Fibroblast of villous mesenchyme (primary cell): Measurements from ENCODE around the gene MSL1. TPM values are rescaled to one million over a fixed set of nuclear protein-coding genes. Genes with fewer than 3 reads are reported as not detected.

Experiments used
- DNase-seq: peaks from one replicate; pipeline ENCODE4 v3.0.0-alpha.2; 2010; ENCODE audit warnings: low read depth
- H3K4me3 ChIP-seq: 2 replicates; pipeline ENCODE4 v1.5.1; 2011; ENCODE audit warnings: low read depth, mild to moderate bottlenecking, low read length
- total RNA-seq: library from RNA; depleted of rRNA; stranded (reverse); fragments of >200 nt; gene quantifications from 2 replicates; pipeline ENCODE4 v1.2.3, GENCODE V29; 2012
- TF ChIP-seq, protein P1 (sequence below): IDR thresholded peaks from 2 replicates; pipeline ENCODE4 v1.5.1; 2012; ENCODE audit warnings: low read depth, mild to moderate bottlenecking, low read length; ENCODE audit not compliant: insufficient read depth

The MSL1 gene
- total RNA-seq, 1 donor = 73.0 TPM

DNA sequence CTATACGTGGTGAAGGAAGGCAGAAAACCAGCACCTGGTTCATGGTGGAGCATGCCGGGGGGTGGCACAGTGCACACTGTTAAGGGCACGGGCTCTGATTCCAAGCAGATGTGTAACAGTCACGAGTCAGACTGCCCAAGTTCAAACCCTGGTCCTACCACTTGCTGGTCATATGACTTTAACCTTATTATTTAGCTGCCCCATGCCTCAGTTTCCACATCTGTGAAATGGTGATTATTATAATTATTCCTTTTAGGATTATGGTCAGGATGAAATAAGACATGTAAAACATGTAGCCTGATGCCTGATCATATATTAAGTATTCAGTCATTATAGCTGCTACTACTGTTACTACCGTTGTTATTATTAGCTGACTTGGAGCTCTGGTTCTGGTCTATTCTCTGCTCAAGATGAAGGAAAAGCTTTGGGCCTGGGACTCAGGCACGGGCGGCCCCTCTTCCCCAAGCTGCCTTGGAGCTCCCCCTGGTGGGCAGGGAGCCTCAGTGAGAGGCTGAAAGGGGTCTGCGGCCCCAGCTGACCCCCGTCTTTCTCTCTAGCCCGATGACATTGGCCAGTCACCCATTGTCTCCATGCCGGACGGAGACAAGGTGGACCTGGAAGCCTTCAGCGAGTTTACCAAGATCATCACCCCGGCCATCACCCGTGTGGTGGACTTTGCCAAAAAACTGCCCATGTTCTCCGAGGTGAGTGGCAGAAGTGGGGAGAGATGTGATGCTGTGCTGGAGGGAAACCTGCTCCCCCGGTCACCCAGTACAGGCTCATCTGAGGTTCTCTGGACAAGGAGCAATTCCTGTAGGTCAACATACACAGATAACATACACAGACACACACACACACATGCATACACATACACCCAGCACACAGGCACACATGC, 35.4 kb upstream of the MSL1 start:
- peak; percentile 53 for DNase-seq
- H3K4me3 ChIP-seq = no peak overlapping the region
- TF ChIP-seq, protein P1, sequence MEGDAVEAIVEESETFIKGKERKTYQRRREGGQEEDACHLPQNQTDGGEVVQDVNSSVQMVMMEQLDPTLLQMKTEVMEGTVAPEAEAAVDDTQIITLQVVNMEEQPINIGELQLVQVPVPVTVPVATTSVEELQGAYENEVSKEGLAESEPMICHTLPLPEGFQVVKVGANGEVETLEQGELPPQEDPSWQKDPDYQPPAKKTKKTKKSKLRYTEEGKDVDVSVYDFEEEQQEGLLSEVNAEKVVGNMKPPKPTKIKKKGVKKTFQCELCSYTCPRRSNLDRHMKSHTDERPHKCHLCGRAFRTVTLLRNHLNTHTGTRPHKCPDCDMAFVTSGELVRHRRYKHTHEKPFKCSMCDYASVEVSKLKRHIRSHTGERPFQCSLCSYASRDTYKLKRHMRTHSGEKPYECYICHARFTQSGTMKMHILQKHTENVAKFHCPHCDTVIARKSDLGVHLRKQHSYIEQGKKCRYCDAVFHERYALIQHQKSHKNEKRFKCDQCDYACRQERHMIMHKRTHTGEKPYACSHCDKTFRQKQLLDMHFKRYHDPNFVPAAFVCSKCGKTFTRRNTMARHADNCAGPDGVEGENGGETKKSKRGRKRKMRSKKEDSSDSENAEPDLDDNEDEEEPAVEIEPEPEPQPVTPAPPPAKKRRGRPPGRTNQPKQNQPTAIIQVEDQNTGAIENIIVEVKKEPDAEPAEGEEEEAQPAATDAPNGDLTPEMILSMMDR = peak; percentile 74

DNA sequence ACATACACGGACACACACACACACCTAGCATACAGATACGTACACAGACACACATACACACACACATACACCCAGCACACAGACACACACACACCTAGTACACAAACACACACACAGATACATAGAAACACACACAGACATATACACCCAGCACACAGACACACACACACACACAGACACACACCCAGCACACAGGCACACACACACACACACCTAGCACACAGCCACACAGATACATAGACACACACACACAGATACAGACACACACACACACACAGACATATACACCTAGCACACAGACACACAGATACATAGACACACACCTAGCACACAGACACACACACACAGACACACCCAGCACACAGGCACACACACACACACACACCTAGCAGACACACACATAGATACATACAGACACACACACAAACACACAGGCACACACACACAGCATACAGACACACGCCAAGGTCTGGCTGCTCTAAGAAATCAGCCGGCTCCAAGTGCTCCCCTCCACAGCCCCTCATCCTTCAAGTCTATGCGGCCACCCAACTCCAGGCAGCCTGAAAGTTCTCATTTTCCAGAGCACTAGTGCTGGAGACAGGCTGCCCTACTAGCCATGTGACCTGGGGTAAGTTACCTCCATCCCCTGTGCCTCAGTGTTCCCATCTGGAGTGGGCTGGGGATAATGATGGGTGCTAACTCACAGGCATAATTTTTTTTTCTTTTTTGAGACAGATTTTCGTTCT, 34.5 kb upstream of the MSL1 start:
- no peak overlapping the region for H3K4me3 ChIP-seq
- no peak for DNase-seq
- TF ChIP-seq, protein P1 = no peak

DNA sequence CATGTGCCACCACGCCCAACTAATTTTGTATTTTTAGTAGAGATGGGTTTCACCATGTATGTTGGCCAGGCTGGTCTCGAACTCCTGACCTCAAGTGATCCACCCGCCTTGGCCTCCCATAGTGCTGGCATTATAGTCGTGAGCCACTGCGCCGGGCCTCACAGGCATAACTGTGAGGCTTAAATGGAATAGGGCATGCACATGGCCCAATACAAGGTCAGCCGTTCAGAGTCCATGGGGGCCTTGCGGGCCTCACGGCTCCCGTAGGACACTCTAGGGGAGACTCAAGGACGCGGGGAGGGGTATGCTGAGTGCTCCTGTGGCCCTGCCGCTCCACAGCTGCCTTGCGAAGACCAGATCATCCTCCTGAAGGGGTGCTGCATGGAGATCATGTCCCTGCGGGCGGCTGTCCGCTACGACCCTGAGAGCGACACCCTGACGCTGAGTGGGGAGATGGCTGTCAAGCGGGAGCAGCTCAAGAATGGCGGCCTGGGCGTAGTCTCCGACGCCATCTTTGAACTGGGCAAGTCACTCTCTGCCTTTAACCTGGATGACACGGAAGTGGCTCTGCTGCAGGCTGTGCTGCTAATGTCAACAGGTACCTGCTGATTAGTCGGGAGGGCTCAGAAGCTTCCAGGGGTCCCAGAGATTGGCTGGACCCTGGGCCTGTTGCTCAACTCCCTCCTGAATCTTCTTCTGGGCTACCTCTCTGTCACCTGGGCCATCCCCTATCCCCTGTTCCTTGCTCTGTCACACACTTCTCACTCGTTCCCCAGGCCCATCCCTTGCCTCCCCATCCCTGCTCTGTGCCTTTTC, 33.7 kb upstream of the MSL1 start:
- no peak overlapping the region for H3K4me3 ChIP-seq

DNA sequence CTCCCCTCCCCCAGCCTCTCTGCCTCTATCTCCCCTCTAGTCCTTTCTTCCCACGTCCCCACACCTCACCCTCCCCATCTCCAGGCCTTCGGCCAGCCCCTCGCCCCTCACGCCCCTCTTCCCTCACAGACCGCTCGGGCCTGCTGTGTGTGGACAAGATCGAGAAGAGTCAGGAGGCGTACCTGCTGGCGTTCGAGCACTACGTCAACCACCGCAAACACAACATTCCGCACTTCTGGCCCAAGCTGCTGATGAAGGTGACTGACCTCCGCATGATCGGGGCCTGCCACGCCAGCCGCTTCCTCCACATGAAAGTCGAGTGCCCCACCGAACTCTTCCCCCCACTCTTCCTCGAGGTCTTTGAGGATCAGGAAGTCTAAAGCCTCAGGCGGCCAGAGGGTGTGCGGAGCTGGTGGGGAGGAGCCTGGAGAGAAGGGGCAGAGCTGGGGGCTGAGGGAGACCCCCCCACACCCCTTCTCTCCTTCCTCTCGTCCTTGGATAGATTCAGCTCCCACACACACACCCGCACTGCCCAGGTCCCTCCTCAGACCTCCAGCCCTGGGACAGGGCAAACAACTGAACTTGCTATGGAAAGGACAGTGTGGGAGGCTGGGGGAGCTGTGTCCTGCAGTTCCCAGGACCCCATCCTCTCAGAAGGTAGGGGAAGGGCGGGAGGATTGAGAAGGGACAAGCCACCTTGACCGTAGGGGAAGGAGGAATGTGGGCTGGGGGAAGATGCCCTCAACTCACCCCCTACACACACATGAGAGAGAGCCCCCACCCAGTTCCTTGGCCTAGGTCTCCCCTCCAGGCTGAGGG, 32.5 kb upstream of the MSL1 start:
- TF ChIP-seq, protein P1 = no peak
- DNase-seq = no peak
- no peak overlapping the region for H3K4me3 ChIP-seq

More for the DNA sequence above, 33.7 kb upstream of the MSL1 start:
- no peak for DNase-seq
- TF ChIP-seq, protein P1 = no peak

DNA sequence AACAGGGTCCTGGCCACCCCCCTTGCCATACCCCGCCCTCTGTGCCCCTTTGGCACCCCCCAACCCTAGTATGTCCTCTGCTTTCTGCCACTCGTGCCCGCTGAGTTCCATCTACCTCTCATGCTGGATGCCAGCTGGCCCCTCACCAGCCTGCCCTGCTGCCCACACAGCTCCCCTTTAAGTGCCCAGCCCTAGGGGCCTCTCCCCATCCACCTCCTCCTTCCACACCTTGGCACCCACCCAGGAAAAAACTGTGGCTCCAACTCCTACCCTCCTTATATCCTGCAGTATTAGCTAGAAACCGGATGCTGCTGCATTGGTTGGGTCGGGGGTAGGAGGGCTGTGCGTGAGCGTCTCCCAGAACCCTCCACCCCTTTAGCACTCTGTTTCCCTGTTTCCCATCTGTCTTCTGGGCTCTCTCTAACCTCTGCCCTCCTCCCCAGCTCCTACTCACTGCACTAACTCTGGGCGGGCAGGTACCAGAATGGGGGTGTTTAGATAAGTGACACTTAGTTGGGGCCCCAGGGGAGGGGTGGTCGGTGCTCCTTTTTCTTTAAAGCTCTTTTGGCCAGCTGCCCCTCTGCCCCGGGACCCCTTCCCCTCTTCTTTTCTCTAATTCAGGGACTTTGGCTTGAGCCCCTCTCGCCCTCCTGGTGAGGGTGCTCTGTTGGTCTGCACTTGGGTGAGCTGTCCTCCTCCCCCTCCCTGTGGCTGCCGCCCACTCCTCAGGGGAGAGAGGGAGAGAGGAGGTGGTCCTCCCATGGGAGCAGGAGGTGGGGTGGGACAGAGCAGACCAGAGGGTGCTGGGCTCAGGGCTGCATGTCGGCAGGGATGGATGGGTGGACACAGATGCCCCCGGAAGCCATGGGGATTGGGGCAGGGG, 31.3 kb upstream of the MSL1 start:
- TF ChIP-seq, protein P1 = no peak
- DNase-seq = no peak
- H3K4me3 ChIP-seq = no peak overlapping the region
